Forelimb muscle (tissue), 1 donor: ENCODE measurements around the gene DDX11. TPM values are rescaled to one million over a fixed set of nuclear protein-coding genes. Genes with fewer than 3 reads are reported as not detected.
"Not testable (repeated sequence)": the region's sequence is repeated elsewhere in the genome, so short reads cannot be mapped to it uniquely, and the experiment has no call there.

ENCODE experiments used
- DNase-seq: peaks from one replicate; pipeline ENCODE4 v3.0.0-alpha.2; 2013; ENCODE audit warnings: low read depth
- polyA plus RNA-seq: library from polyadenylated mRNA; unstranded; fragments of 120-200 nt; gene quantifications from one replicate; pipeline ENCODE4 v1.2.1, GENCODE V29; 2013; ENCODE audit not compliant: insufficient read length

The DDX11 gene
- polyA plus RNA-seq, 1 donor: 28.1 TPM

DNA sequence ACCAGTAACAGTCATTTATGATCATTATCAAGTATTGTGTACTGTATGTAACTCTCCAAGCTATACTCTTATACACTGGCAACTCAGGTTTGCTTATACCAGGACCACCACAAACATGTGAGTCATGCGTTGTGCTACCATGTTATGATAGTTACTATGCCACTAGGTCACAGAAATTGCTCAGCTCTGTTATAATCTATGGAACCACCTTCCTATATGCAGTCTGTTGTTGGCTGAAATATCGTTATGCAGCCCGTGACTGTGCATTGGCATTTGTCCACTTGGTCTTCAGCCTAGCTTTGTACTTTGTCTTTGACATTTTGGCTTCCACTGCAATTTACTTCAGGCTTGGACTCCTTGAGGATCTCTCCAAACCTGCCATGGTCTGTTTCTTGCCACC is 7.5 kb upstream of the DDX11 start:
- not testable (repeated sequence) for DNase-seq

DNA sequence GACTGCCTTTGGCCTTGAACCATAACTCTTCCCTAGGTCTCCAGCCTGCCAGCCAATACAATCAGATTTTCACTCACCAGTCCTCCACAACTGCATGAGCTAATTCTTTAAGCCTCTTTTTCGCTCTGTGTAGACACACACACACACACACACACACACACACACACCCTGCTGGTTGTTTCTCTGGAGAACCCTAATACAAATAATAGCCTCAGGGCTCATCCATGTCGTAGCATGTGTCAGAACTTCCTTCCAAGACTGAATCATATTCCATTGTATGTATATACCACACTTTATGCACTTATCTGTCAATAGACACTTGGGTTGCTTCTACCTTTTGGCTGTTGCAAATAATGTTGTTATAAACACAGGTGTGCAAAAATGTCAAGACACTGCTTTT is 6.0 kb upstream of the DDX11 start:
- DNase-seq: not testable (repeated sequence)

DNA sequence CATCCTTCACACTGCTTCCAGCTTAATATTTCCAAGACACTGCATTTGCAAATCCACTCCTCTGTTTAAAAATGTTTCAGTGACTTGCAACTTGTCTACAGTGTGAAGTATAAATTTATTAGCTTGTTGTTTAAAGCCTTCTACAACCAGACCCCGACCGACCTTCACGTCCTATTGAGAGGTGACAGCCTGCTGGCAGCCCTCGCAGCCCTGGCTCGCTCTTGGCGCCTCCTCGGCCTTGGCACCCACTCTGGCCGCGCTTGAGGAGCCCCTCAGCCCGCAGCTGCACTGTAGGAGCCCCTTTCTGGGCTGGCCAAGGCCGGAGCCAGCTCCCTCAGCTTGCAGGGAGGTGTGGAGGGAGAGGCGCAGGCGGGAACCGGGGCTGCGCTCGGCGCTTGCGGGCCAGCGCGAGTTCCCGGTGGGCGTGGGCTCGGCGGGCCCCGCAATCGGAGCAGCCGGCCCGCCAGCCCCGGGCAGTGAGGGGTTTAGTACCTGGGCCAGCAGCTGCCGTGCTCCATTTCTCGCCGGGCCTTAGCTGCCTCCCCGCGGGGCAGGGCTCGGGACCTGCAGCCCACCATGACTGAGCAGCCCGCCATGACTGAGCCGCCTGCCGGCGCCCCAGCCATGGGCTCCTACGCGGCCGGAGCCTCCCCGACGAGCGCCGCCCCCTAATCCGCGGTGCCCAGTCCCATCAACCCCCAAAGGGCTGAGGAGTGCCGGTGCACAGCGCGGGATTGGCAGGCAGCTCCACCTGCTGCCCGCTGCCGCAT is 2.5 kb upstream of the DDX11 start:
- not testable (repeated sequence) for DNase-seq

DNA sequence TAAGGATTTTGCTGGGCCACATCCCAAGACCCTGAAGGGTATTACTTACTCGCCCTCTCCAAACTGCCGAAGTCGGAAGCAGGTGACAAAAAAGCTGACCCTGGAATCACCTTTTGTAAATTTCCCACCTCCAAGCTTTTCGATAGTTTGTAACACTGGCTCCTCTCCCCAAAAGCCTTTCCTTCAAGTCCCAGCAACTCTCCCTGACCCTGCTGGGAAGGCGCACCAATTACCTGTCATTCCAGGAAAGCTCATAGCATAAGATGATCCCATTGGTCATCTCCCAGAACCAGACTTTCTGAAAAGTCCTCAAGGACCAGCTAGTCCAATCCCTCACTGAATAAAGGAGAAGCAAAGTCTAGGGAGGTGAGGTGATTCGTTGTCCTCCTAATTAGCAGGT is 698 bp upstream of the DDX11 start:
- DNase-seq: not testable (repeated sequence)

DNA sequence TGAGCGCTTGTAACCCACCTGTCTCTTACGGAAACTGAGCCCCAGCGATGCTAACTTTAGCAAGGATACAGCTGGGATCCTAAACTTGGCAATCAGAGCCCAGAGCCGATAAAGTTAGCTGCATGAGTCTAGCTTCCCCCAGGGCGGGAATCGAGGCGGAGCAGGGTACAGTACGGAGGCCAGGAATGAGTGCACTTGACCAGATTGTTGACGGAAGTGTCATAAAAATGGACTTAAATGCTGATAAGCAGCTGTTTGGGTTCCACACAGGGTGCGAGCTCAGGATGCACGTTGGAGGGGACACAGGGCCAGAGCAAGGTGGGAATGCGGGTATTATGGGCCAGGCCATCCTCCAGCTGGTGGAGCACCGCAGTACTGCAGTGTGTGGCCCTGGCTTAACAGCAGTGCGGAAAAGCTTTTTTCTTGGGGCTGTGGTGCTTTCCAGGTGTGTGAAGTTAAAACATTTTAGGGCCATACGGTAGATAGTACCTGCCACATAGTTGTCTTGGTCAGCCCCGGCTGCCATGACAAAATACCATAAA is 744 bp downstream of the DDX11 start:
- not testable (repeated sequence) for DNase-seq

DNA sequence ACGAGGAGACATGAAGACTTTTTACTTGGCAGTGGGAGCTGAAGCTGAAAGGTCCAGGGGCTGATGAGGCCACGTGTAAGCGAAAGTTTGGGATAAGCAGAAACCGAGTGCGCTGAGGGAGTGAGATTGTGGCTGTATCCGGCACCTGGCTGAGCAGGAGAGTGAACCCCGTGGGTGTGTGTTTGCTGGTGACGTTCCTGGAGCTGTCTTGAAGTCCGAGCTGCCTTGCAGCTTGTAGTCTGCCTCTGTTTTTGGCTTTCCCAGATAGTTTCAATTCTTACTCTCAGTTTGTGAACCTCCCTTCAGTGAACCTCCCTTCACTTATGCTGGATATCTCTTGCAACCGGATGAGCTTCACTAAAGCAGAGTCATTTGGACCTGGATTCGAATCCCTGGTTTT is 2.5 kb downstream of the DDX11 start:
- DNase-seq: not testable (repeated sequence)

DNA sequence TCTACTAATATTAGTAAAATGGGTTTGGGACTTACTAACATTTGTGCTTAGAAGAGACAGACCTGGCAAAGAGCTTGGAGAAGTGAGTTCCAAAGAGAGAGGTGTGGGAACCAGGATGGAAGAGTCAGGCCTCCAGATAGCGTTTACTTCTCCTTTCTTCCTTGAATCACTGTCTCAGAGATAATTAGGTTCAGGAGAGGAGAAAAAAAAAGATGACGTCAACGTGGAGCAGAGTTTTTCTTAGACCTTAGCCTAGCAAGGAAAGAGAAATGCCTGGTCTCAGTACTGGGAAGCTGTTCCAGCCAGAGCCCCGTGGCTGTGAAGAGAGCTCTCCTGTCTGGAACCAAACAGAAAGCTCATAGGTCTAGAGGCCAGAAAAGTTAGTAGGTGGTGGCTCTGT is 3.4 kb downstream of the DDX11 start:
- not testable (repeated sequence) for DNase-seq

DNA sequence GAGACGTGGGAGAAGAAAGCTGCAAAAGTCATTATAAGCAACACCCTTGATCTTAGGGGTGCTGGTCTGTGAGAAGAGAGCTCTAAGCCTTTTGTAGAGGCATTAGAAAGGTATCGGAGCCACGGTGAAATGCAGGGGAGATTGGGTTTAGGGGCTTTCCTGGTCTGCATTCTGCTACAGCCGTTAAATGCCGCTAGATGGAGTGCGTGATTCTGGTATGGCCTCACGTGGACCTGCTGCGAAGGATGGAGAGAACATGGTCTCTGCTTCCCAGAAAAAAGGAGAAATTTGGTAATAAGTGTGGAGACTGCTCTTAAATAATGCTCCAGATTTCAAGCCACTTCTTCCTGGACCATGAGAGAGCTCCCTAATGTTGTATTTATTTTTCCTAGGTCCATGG is 4.3 kb downstream of the DDX11 start:
- DNase-seq: not testable (repeated sequence)

DNA sequence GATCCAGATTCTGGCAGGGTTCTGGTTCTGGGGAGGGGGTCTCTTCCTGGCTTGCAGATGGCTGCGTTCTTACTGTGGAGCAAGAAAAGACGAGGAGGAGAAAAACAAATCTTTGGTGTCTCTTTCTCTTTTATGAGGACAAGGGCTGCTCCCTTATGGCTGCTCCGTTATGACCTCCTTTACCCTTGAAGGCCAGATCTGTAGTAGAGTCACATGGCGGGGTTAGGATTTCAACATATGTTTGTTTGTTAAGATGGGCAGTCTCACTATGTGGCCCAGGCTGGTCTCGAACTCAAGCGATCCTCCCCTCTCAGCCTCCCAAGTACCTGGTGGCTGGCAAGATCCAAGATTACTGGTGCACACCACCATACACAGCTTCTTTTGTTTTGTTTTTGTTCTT is 5.8 kb downstream of the DDX11 start:
- DNase-seq: not testable (repeated sequence)

DNA sequence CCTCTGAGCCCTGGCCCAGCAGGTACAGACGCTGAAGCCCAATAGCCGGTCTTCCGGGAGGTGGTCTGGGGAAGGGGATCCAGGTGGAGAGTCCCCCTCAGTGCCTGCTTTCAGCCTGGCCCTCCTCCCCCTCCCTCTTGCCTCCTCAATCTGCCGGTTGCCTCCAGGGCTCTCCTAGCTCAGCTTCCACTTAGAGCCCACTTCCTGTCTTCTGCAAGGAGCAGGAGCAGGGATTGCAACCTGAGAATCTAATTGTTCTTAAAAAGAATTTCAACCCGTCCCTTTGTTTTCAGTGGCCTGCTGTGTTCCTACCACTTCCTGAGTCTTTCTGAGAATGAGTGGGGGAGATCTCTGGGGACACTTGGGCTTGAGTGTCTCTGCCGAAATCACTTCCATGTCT is 6.6 kb downstream of the DDX11 start:
- not testable (repeated sequence) for DNase-seq

DNA sequence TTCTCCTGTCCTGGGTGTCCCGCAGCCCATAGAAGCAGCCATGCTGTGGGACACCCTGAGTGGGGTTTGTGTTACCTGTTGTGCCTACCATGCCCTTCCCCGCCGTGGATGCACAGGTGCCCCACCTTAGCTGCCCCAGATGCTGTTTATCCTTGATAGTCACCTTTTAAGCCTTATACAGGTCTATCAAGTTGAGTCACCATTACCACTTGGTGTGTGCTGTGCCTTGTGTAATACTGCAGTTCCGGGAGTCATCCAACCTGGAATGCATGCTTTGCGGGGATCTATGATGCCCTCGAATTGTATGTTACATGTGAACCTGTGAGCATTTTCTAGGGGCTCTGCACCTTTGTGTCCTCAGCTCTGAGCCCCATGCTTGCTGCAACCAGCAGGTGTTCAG is 7.6 kb downstream of the DDX11 start:
- not testable (repeated sequence) for DNase-seq

DNA sequence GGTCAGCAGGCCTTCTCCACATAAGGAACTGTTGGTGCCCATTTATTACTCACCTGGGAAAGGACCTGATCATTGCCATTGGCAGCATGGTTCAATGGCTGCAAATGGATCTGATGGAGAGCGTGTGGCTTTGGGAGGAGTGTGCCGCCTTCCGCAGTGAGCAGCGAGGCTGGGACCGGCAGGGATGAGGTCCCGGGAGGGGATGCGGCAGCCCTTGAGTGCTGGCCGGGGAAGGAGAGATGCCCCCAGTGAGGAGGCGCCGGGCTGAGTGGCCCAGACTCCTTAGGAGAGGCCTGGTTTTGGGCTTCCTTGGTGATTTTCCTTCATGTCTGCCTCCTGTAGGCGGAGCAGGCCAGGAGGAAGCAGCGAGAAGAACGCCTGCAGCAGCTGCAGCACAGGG is 10.6 kb downstream of the DDX11 start:
- DNase-seq: not testable (repeated sequence)

DNA sequence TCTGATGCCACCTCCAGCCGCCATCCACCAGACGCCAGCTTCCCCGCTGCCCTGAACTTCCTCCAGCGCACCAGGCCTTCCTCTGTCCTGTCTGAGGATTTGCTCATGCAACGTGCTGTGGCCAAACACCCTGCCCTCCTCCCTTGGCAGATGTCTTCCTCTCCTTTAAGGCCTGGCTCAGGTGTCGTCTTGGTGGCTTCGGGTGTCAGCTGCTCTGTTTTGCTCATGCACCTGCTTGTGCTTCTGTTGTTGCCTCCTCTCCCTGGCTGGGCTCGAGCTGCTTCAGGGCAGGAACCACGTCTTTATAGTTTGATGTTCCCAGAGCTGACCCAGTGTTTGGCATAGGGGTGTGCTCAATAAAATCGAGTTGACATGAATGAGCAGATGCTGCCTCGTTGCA is 12.4 kb downstream of the DDX11 start:
- not testable (repeated sequence) for DNase-seq

DNA sequence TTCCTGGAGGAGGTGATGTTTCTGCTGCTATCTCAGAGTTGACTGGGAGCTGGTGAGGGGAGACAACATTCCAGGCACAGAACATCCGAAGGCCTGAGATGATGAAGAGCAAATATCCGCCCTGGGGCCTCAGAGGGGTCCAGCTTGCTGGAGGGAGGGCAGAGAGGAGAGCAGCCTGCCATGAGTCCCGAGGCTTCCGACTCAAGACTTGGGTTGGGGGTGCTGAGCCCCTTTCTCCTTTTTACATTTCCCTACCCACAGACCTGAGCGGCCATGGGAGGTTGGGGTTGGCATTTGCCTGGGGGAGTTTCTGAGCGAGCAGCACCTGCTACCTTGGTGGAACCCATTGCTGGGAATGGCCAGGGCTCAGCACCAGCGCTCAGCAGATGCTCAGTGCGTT is 13.8 kb downstream of the DDX11 start:
- not testable (repeated sequence) for DNase-seq

DNA sequence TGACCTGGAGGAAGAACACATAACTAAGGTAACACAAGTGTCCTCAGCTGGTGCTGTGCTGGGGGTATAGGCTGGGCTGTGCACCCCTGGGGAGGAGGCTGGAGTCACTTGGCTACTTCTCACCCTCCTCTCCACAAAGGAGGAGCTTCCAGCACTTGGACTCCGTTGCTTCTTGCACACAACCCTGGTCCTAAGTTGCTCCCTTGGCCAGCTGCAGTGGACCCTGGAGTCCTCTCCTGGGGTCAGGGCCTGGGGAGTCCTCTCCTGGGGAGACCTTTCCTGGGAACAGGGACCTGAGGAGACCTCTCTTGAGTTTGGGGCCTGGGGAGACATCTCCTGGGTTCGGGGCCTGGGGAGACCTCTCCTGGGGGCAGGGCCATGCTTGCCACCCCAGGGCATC is 14.3 kb downstream of the DDX11 start:
- DNase-seq: not testable (repeated sequence)

DNA sequence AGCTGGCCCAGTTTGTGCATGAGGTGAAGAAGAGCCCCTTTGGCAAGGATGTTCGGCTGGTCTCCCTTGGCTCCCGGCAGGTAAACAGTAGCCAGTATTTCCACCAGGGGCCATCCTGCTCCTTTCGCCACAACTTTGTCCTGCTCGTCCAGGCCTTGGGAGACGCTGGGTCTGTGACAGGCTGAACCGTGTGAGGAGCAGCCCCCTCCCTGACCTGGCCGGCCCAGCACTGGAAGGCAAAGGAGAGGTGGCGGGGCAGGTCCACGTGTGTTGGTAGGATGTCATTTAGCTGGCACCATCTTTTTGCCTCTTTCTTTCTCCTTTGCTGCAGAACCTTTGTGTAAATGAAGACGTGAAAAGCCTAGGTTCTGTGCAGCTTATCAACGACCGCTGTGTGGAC is 15.4 kb downstream of the DDX11 start:
- no peak for DNase-seq

DNA sequence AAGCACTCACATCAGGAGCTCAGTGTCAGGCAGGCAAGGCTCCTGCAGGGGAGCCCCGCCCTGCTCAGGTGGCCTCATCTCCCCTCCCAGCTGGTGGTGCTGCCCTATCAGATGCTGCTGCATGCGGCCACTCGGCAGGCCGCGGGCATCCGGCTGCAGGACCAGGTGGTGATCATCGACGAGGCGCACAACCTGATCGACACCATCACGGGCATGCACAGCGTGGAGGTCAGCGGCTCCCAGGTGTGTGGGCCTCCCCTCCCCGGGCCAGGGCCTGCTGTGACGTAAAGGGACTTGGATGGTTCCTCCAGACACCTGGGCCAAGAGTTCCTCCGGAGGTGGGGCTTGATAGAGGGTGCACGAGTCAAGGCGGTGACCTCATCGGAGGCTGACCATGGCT is 18.0 kb downstream of the DDX11 start:
- DNase-seq: not testable (repeated sequence)

DNA sequence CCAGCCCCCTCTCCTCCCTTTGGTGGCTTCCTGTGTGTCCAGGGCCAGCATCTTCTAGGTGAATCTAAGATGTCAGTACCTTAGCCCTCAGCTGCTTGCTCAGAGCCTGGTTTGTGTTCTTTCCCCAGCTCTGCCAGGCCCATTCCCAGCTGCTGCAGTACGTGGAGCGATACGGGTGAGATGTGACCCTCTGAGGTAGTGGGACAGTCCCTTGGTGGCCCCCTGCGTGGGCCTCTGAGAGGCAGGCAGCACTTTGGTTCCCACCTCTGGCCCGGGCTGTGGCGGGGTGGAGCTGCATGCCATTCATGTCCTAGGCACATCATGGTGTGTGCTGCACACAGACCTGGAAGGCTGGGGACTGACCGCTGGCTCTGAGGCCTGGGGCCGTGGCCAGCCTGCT is 19.1 kb downstream of the DDX11 start:
- not testable (repeated sequence) for DNase-seq

DNA sequence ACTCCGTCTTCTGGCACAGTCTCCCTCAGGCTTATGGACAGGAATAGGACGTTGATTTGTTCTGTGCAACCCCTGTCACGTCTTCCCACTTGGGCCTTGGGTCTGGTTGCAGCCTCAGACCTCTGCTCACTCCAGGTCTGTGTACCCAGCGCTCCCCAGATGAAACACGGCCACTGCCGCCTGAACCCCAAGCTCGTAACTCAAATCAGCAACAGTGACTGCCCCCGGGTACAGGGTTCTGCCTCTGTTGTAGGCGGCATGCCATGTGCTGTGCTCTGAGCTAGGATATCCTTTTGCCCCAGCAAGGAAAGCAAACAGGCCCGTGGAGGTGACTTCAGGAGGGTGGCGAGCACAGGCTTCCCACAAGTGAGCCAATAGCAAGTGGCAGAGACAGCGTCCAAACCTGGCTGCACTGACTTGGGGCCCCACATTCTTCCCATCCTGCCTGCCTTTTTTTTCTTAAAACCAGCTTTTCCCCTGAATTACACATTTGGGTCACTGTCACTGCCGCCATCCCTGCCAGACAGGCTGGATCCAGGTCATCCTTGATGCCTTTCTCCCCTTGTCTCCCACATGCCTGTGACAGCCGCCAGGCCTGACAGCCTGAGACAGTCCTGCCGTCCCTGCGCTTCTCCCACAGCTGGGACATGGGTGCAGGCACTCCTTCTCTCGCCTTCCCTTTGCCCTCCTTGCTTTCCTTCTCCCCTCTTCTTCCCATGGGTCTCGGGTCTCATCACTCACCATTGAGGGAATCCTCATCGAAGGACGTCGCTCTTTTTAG is 21.6 kb downstream of the DDX11 start:
- not testable (repeated sequence) for DNase-seq

DNA sequence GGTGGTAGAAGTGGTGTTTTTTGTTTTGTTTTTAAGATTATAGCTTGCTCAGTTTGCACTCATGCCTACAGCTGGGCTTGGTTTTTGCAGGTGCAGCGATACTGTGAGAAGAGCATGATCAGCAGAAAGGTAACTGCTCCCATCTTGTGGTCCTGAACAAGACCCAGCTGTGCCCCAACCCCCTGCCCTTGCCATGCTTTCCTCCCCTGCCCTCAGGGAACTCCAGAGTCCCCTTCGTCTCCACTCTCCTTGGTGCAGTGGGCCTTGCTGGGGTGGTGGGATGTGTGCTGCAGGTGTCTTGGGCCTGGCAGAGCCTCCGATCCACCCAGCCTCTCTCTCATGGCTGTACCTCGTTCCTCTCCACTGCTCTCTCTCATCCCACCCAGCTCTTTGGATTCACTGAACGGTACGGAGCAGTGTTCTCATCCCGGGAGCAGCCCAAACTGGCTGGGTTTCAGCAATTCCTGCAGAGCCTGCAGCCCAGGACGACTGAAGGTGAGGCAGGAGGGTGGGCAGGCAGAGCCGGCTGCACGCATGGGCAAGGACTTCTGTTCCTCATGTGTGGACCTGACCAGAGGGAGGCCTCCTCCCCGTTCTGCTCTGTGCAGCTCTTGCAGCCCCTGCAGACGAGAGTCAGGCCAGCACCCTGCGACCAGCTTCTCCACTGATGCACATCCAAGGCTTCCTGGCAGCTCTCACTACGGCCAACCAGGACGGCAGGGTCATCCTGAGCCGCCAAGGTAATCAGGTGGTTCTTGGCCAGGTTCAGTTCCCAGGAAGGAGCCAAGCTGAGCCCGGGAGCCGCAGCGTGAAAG is 22.8 kb downstream of the DDX11 start:
- DNase-seq: not testable (repeated sequence)

DNA sequence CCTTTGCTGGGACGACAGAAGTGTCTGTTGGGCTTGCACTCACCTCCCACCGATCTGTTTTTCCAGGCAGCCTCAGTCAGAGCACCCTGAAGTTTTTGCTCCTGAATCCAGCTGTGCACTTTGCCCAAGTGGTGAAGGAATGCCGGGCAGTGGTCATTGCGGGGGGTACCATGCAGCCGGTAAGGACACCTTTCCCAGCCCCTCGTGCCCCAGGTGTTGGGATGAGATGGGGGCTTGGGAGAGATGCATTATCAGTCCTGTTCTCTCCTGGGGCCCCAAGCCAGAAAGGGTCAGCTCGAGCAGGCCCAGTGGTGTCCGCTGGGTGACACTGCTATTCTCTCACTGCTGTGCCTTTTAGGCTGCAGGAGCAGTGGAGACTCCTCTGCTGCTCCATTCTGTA is 24.2 kb downstream of the DDX11 start:
- DNase-seq: not testable (repeated sequence)

DNA sequence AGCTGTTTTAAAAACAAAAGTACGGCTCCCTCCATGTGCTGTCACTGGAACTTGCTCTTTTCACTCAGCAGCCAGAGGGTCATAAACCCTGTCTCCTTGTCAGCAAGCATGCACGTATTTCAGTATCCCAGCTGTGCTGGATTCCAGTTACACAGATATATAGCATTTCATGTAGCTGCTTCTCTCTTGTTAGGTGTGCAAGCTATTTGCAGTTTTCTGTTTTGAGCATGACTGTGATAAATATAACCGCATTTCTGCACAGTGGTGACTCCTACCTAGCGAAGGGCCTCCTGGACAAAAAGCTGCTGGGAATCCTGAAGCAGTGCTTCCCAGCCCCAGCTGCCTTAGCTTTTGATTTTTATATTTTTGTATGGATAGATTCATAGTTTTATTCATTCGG is 24.7 kb downstream of the DDX11 start:
- not testable (repeated sequence) for DNase-seq
